Measurements from ENCODE around the gene PUM1.
"Not testable (repeated sequence)": the region's sequence is repeated elsewhere in the genome, so short reads cannot be mapped to it uniquely, and the experiment has no call there.

The PUM1 gene

DNA sequence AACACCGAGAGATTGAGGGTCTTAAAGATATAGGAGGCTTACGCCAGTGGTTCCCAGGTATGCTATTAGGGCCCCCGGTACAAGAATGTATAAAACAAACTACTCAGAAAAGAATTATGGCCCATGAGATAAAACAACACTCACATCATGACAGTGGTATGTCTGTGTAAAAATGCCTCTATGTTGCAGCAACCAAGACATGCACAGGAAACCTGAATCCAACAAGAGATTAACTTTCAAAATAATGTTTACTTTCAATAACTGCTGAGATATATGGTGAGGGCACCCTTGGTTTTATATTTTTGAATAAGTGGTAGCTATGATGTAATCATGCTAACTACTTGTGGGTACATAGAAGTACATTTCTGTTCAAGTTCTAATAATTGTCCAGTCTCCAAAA, 74.9 kb downstream of the PUM1 start:
- DNase-seq (ENCODE audit: low spot score), result no peak

DNA sequence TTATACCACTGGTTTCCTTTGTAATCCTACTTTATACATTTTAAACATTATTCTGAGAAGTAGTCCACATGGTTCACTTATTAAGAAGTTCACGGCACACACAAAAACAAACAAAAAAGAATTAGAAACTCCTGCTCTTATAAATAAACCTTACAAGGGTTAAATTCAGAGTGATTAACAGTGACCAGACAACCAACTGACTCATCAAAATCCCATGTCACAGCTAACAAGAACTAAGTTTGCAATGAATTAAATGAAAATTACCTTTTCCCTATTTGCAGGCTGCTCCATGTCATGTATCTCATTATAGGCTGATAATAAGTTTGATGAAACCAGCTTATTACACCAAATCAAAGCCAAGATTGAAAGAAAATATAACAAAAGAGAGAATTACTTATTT, 77.5 kb downstream of the PUM1 start:
- DNase-seq (ENCODE audit: low spot score), result no peak

DNA sequence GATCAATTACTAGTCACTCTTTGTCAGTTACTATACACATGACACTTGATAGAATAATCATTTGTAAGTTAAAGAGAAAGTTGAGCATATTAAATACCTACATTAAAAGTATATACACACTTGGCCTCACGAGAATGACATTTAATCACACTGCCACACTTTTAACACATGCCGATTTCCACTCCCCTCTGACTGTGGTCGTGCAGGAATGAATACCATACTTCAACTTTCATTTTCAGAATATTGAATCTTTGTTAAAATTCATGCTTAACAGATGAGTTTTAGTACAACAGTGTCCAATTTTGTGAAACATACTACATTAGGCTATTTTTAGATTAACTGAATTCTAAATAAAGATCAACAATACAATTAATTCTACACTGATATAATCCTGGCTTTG, 78.8 kb downstream of the PUM1 start:
- DNase-seq (ENCODE audit: low spot score), result no peak

DNA sequence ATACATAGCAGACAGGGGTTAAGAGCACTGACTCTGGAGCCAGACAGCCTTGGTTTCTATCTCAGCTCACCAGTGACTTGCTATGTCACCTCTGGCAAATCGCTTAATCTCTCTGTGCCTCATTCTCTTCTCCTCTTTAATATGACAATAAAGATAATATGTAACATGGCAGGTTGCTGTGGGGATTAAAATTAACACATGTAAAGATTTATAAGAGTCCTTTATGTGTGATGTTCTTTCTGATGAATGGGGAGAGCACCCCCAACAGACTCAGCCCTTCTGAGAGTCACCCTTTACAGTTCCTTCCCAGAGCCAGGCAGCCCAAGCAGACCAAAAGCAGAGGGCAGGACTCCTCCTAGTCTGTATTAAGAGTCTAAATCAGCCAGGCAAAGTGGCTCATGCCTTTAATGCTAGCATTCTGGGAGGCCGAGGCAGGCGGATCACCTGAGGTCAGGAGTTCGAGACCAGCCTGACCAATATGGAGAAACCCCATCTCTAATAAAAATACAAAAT, 80.5 kb downstream of the PUM1 start:
- DNase-seq (ENCODE audit: low spot score), result no peak

DNA sequence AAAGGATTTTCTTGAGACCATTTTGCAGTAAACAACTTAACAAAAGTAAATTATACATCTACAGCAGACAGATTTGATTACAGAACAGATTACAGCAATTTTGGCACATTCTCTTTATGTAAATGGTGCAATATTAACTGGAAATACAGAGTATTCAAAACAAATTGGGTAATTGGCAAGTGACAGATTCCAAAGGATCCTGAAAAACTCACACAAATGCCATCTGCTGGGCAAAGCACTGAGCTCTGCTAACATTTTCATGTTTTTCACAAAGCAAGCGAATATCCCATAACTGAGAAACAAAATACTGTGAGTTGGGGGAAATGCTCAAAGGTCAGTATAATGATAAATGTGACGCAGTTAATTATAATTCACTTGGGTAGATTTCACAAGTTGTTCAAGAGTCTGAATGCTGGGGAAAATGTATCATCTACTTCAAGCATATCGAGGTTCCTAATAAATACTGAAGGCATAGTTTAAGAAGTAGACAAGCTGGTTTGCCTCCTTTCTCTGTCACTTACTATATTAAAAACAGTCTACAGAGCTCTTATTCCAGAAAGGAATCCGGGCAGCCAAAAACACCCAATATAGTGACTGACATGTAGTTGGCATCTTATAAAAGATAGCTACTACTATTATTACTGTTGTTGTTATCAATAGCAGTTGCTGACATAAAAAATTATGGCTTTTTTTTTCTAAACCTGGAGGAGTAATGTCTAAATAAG, 81.2 kb downstream of the PUM1 start:
- DNase-seq (ENCODE audit: low spot score), result no peak

DNA sequence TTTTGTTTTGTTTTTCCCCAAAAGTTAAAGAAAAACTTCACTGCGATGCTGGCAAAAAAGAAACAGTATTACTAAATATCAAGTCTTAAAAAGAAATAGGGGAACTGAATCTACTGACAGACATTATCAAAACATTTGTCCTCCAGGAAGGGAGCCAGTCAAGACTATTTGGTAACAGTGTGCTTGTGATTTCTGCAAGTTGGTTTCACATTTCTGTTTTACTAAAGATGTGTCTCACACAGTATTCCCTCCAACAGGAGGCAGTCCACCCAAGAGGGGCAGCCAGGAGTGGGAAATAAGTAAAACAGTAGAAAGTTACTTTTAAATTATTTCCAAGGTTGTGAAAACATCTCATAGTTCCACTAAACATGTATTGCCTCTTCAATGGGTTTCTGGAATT, 82.6 kb downstream of the PUM1 start:
- no peak for DNase-seq (ENCODE audit: low spot score)

DNA sequence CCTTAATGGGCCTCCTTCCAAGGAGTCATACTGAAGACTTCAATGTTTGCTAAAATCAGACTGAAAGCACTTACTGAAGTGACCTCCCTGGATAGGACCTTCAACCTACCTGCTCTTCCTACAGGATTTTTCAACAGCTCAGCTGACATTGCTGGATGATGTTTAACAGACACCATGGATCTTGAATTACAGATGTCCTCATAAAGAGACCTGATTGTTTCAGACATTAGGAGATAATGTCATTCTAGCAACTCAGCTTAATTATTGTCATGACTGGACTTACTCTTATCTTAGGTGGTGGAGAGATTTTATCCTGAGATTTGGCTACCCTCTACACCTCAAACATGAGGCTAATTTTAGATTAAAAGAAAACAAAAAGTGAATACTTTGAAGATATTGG, 83.1 kb downstream of the PUM1 start:
- DNase-seq (ENCODE audit: low spot score), result no peak

DNA sequence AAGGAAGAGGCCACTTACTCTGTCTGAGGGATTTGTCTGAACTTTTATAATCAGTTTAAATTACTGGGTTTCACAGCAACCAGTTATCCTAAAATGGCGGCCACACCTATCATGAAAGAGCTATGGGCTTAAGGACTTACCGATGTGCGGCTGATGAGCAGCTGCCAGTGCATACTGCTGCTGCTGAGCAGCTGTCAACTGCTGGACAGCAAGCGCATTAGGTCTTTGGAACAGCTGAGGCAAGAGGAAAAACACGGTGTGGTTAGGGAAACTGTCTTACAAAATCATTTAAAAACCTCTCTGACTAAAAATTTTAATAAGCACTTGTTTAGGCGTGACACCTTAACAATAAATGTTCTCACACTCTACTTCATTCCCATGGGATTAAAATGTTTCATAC, 84.3 kb downstream of the PUM1 start:
- DNase-seq (ENCODE audit: low spot score), result no peak

DNA sequence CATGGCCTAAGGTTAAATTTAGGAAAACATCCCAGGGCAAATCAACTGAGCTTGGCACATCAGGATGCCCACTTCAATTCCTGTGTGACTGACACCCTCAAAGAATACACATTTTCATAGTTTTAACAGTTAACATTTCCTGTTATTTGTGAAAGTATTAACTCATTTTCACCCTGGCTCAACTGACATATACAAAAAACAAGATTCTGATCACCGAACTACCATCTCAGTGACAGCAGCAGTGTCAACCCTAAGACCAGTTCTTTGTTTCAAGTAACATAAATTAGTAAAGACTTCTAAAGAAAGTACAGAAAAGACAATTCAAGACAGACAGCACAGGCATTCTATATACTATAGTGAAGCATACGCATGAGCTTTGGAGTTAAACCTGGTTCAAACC, 88.0 kb downstream of the PUM1 start:
- DNase-seq (ENCODE audit: low spot score), result no peak

DNA sequence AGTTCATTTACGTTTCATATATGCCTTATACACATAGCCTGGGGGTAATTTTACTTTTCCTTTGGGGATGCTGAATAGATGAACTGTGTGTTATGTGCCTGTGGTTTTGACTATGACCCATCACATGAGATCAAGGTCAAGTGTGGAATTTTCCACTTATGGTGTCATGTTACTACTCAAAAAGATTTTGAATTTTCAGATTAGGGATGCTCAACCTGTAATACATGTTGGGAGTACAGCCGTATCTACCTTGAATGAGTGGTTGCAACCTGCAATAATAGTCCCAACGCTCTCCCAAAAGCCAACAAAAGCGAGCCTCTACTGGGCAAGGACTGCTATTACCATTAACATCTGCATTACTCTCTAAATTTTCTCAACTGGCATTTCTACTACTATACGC, 88.4 kb downstream of the PUM1 start:
- no peak for DNase-seq (ENCODE audit: low spot score)

DNA sequence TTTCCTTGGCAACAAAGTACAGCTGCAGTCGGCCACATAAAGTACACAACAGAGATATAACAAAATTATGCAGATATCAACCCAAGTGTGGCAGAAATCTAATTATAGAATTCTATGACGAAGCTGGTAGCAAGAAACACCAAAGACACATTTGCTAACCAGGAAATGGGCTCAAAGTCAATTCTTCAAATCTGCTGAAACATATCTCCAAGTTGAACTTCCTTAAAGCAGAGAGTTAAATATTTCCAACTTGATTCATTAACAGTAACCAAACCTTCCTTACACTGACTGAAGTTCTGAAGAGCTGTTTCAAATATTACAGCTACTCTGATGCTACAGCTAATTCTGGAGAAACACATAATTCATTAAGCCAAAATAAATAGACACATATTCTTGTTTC, 89.4 kb downstream of the PUM1 start:
- DNase-seq (ENCODE audit: low spot score), result no peak

DNA sequence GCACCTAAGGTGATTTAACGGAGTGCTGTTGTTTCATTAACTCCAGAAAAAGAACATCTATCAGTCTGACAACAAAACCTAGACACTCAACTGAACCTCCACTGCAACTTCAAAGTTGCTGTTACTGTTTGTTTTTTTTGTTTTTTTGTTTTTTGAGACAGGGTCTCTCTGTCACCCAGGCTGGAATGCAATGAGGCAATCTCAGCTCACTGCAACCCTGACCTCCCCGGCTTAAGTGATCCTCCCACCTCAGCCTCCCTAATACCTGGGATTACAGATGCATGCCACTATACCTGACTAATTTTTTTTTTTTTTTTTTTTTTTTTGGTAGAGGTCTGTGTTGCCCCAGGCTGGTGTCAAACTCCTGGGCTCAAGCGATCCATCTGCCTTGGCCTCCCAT, 90.3 kb downstream of the PUM1 start:
- no peak for DNase-seq (ENCODE audit: low spot score)

DNA sequence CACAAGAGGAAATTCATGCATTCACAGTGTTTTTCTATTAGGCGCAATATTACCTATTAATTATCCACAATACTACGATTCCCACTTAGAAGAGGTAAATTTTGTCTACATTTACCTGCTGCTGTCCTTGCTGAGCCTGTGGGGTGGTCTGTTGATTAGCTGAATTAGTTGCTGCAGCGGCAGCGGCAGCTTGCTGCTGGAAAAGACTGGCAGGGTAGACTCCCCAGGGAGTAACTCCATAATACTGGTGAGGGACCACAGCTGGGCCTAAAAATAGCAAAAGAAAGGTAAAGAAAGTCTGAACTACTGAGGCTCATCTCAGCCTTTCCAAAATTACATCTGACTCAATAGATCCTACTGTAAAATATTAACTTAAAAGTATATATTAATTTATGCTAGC, 91.0 kb downstream of the PUM1 start:
- DNase-seq (ENCODE audit: low spot score), result no peak

DNA sequence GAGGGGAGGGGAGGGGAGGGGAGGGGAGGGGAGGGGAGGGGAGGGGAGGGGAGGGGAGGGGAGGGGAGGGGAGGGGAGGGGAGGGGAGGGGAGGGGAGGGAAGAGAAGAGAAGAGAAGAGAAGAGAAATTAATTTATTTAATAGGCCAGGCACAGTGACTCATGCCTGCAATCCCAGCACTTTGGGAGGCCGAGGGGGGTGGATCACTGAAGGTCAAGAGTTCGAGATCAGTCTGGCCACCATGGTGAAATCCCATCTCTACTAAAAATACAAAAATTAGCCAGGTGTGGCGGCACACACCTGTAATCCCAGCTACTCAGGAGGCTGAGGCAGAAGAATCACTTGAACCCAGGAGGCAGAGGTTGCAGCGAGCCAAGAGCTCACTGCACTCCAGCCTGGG, 93.2 kb downstream of the PUM1 start:
- DNase-seq (ENCODE audit: low spot score), result not testable (repeated sequence)

DNA sequence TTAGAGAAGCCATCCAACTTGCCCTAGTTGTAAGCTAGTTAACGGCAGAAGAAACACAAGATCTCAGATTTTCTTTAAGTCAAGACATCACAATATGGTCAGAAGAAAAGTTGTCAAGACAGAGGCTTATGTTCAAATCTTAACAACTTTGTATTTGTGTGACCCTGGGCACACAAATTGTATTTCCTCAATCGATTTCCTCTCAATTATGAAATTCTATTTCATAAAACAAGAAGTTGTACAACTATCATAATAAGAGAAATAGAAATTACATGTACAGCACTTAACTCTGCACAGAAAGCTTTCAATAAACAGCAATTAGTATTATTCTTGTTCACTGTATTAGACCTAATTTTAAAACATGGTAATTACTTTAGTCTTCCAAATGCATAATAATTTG, 94.0 kb downstream of the PUM1 start:
- no peak for DNase-seq (ENCODE audit: low spot score)

DNA sequence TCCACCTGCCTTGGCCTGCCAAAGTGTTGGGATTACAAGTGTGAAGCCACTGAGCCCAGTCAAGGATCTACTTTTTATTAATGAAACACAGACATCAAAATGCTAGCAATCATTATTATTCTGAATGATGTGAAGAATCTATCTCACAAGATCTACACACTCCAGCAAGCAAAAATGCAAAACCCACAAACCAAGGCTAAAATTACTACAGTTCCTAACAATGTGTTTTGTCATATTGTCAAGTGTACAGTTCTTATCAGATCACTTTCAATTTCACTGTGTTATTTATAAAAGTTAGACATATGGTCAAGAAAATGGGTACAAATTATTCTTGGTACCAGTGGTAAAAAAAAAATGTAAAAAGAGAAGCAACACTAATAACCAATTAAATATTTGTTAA, 95.6 kb downstream of the PUM1 start:
- DNase-seq (ENCODE audit: low spot score), result no peak

DNA sequence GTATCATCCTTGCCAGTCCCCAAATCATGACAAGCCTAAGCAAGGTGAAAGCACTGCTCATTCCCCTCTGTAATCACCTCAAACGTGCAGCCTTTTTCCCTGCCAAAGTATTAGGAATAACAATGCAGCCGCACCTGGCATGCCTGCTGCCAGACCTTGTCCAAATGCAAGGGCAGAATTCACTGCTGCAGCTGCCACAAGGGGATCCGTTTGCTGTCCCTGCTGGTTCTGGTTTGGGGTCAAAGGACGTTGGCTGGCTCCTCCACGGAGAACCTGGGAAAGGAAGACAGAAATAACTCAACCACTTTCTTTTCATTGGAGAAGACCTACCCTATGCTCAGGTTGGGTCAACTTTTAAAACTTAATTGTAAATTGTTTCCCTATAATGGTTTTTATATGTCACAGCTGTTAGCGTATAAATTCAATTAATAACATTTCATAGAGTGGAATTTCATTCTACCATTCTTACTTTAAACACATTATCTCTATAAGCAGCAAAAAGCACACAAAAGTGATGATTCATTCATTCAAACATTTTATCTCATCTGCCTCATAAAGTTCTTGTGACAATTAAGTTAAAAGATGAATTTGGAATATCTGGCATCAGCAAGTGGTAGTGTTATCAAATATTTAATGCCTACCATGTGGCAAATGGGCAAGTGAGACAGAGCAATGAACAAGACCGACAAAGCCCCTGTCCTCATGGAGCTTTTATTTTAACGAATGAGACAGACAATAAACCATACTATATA, 97.1 kb downstream of the PUM1 start:
- no peak for DNase-seq (ENCODE audit: low spot score)

DNA sequence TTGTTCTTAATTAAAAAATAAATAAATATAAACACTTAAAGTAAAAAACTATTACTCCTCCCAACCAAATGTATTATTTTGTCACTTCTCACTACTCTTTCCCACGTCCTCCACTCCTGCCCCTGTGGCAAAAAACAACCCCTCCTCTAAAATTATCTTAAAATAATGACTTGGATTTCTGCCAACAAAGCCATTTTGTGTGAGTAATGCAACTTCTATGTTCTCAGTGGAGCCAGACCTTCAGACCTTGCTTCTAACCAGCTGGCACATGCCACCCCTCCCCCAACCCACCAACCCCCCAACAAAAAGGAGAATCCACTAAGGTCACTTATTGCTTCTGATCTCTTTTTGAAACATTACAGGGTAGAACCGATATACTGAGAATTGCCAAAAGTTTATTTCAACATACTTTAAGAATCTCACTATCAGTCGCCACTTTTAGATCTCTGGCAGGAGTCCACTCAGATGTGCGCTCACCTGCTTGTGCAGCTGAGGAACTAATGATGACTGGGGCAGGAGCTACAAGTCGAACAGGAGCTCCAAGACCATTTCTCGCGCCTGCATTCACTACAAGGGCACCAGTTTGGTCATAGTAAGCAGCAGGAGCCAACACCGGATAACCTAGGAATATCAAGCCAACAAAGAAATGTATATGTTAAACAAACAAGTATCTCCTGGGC, 98.7 kb downstream of the PUM1 start:
- no peak for DNase-seq (ENCODE audit: low spot score)

DNA sequence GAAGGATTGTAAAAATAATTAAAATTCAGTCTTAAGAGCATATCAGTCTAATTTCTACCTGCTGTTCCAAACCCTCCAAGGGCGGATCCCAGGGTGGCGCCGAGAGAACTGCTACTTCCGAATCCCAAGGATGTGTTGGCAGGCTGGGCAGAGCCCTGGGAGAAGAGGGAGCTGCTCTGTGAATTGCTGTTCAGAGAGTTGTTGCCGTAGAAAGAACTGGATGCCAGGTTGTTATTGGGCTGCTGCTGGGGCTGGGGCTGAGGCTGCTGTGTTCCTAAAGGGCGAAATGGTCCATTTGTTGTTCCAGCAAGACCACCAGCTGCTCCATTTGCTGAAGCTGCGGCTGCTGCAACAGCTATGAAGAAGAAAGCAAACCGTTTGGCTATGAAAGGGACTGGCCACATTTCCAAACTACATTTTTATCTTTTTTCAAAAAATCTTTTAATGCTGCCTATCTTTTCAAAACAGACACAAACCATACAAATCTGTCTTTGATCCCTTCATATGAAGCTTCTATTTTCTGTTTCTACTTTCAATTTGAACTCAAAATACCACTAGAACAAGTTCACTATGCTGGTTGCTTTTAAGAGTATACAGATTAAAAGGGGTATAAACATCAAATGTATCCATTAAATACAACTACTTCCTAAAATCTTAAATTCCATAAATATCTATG, 99.5 kb downstream of the PUM1 start:
- DNase-seq (ENCODE audit: low spot score), result no peak

DNA sequence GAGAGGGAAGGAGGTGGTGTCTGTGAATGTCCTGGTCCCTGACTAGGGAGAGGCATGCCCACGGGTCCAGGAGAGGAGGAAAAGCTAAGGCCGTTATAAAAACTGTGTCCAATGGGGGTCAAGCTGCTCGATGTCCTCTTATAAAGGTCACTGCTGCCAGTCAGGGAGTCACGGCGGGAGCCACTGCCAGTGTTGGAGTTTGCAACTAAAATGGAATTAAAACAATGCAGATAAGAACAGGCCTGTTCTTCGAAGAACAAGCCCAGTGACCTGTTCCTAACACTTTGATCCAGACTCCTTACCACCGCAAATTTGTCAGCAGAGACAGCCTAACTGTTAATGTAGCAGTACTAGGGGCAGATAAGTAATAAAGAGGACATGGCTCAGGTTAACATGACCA, 100.8 kb downstream of the PUM1 start:
- no peak for DNase-seq (ENCODE audit: low spot score)

DNA sequence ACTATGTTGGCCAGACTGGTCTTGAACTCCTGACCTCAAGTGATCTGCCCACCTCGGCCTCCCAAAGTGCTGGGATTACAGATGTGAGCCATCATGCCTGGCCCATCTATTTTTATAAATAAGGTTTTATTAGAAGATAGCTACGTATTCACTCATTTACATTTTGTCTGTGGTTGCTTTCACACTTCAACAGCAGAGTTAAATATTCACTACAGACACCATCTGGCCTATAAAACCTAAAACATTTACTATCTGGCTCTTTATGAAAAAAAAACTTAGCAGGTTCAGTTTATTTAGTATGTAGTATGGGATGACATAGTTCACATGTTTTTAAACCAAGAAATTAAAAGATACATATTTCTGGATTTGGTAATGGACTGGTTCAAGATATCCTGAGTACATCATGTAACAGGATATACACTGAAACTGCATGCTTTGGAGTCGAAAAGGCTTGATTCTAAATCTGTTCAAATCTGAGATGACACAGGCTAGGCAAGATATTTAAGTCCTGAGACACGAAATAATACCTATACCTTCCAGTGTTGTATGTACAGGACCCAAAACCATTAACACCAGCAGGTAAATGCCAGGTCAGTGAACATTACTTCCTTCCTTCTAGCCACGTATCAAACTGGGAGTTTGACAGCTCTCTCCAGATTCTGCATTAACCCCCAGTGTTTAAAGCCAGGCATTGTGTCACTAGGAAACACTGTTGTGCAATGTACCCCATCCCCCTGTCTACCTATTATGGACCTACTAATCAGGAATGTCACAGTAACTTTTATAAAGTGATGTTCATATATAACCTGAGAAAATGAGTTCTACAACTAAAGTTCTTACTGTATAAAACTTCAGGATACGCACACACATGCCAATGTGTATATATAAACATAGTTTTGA, 102.7 kb downstream of the PUM1 start:
- no peak for DNase-seq (ENCODE audit: low spot score)

Data from CD4-positive, alpha-beta T cell treated with Interleukin-2 at 100 ng/mL for 4 hours (primary cell).